ENCODE measurements around the gene RNF103. TPM values are rescaled to one million over a fixed set of nuclear protein-coding genes. Genes with fewer than 3 reads are reported as not detected.

RNF103 gene
- polyA plus RNA-seq, 3 donors, result 1.0 to 31.9 (median 2.2) TPM

DNA sequence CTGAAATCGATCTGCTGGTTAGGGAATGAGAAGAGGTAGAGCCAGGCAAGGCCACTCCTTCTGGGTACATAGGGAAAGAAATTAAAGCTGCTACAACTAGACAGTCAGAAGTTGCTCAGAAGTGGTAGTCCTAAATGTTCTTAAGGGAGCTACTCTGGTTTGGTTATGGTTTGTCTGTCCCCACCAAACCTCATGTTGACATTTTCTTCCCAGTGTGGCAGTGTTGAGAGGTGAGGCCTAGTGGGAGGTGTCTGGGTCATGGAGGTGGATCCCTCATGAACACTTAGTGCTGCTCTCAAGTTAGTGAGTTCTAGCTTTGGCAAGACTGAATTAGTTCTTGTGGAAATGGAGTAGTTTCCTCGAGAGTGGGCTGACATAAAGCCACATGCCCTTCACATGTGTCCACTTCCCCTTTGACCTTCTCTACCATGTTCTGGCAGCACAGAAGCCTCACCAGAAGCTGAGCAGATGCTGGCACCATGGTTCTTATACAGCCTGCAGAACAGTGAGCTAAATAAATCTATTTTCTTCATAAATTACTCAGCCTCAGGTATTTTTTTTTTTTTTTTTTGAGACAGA, 14.7 kb downstream of the RNF103 start:
- no peak for DNase-seq
- Mint-ChIP-seq H3K27me3 (ENCODE audit: low read depth in 3 of 3) (no peaks in the 10 kb centered on the region), H3K4me1 (peaks cover 7% of the 10 kb centered on the region), H3K27ac (peak overlapping the region in 1 of 7 donors; percentile 27), H3K9me3 (no peaks in the 10 kb centered on the region), H3K36me3 (peaks cover 59 to 72% of the 10 kb centered on the region in 2 donors), H3K4me3 (no peak overlapping the region)
- no peak overlapping the region for H3K27ac ChIP-seq (ENCODE audit: low read depth in 1 of 2, low read length in 2 of 2)
- H3K9me3 ChIP-seq (replicated peaks in 1 of 2; ENCODE audit: control insufficient read depth in 1 of 2, insufficient read depth in 1 of 2, low read length in 2 of 2), result no peaks in the 10 kb centered on the region
- H3K79me2 ChIP-seq (ENCODE audit: insufficient read depth, low read length), result no peaks in the 10 kb centered on the region
- intact Hi-C loops (cut with micrococcal nuclease), result no loop called here
- no peak overlapping the region for H3K4me3 ChIP-seq (replicated peaks in 1 of 3; ENCODE audit: low read depth in 2 of 3, low read length in 3 of 3)
- peaks cover 4% of the 10 kb centered on the region for H4K20me1 ChIP-seq (ENCODE audit: insufficient read depth, low read length)
- H3K27me3 ChIP-seq (ENCODE audit: control insufficient read depth in 2 of 2, insufficient read depth in 2 of 2, low read length in 2 of 2), result no peaks in the 10 kb centered on the region
- H3K4me2 ChIP-seq (replicated peaks; ENCODE audit: extremely low read depth, low read length, poor library complexity, severe bottlenecking), result no peak overlapping the region
- H3K4me1 ChIP-seq (ENCODE audit: control insufficient read depth in 1 of 2, insufficient read depth in 2 of 2, low read length in 2 of 2), result no peaks in the 10 kb centered on the region
- 100% methylated on average over 1 of the region's 2 CpGs for WGBS (ENCODE audit: insufficient coverage)
- H2AFZ ChIP-seq (ENCODE audit: insufficient read depth, low read depth, low read length, poor library complexity, severe bottlenecking), result no peak overlapping the region
- no peak overlapping the region for H3K9ac ChIP-seq (ENCODE audit: insufficient read depth, low read length, poor library complexity, severe bottlenecking)
- peaks cover 27 to 80% of the 10 kb centered on the region in 2 donors for H3K36me3 ChIP-seq (replicated peaks in 1 of 2; ENCODE audit: control insufficient read depth in 1 of 2, insufficient read depth in 2 of 2, low read length in 2 of 2)
- TF ChIP-seq, protein P1, sequence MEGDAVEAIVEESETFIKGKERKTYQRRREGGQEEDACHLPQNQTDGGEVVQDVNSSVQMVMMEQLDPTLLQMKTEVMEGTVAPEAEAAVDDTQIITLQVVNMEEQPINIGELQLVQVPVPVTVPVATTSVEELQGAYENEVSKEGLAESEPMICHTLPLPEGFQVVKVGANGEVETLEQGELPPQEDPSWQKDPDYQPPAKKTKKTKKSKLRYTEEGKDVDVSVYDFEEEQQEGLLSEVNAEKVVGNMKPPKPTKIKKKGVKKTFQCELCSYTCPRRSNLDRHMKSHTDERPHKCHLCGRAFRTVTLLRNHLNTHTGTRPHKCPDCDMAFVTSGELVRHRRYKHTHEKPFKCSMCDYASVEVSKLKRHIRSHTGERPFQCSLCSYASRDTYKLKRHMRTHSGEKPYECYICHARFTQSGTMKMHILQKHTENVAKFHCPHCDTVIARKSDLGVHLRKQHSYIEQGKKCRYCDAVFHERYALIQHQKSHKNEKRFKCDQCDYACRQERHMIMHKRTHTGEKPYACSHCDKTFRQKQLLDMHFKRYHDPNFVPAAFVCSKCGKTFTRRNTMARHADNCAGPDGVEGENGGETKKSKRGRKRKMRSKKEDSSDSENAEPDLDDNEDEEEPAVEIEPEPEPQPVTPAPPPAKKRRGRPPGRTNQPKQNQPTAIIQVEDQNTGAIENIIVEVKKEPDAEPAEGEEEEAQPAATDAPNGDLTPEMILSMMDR (IDR thresholded peaks at IDR 0.05), result no peak

DNA sequence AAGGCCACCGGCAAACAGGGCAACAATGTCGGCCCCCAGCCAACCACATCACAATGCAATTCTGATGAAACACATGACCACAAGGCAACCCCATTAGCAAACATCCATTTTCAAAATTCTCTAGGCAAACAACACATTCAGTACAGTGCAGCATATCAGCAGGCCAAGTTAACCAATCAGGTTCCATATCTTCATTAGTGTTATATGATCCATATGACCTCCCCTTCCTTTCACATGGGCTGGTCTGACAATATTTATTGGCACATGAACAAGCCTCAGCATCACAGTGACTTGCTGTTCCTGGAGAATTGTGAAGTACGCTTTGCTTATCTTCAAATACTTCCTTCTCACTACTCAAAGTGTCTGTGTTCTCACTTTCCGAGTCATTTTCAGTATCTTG, 19.8 kb downstream of the RNF103 start:
- H3K79me2 ChIP-seq (ENCODE audit: insufficient read depth, low read length), result no peaks in the 10 kb centered on the region
- no peak overlapping the region for H3K27ac Mint-ChIP-seq
- H3K27me3 Mint-ChIP-seq (ENCODE audit: low read depth in 3 of 3), result no peaks in the 10 kb centered on the region
- TF ChIP-seq, protein P1 (IDR thresholded peaks at IDR 0.05), result no peak
- H3K36me3 Mint-ChIP-seq, result peaks cover 39 to 53% of the 10 kb centered on the region in 2 donors
- WGBS (ENCODE audit: insufficient coverage), result no CpG with 5 or more reads among the region's 4 CpGs
- H3K4me1 ChIP-seq (ENCODE audit: control insufficient read depth in 1 of 2, insufficient read depth in 2 of 2, low read length in 2 of 2), result no peaks in the 10 kb centered on the region
- H3K4me3 ChIP-seq (replicated peaks in 1 of 3; ENCODE audit: low read depth in 2 of 3, low read length in 3 of 3), result no peak overlapping the region
- peaks cover 17 to 36% of the 10 kb centered on the region in 2 donors for H3K36me3 ChIP-seq (replicated peaks in 1 of 2; ENCODE audit: control insufficient read depth in 1 of 2, insufficient read depth in 2 of 2, low read length in 2 of 2)
- H2AFZ ChIP-seq (ENCODE audit: insufficient read depth, low read depth, low read length, poor library complexity, severe bottlenecking), result no peak overlapping the region
- peaks cover 7% of the 10 kb centered on the region for H3K4me1 Mint-ChIP-seq
- H3K4me3 Mint-ChIP-seq, result no peak overlapping the region
- H3K9me3 ChIP-seq (replicated peaks in 1 of 2; ENCODE audit: control insufficient read depth in 1 of 2, insufficient read depth in 1 of 2, low read length in 2 of 2), result no peaks in the 10 kb centered on the region
- H3K9me3 Mint-ChIP-seq, result peaks cover 0 to 10% (median 0%) of the 10 kb centered on the region in 7 donors
- intact Hi-C loops (cut with micrococcal nuclease), result no loop called here
- no peak overlapping the region for H3K4me2 ChIP-seq (replicated peaks; ENCODE audit: extremely low read depth, low read length, poor library complexity, severe bottlenecking)
- no peak overlapping the region for H3K9ac ChIP-seq (ENCODE audit: insufficient read depth, low read length, poor library complexity, severe bottlenecking)
- H3K27me3 ChIP-seq (ENCODE audit: control insufficient read depth in 2 of 2, insufficient read depth in 2 of 2, low read length in 2 of 2), result no peaks in the 10 kb centered on the region
- no peaks in the 10 kb centered on the region for H4K20me1 ChIP-seq (ENCODE audit: insufficient read depth, low read length)
- DNase-seq, result no peak
- H3K27ac ChIP-seq (ENCODE audit: low read depth in 1 of 2, low read length in 2 of 2), result no peak overlapping the region
